Stomach (tissue), 9 donors: ENCODE results near the gene RHCG. TPM values are rescaled to one million over a fixed set of nuclear protein-coding genes. Genes with fewer than 3 reads are reported as not detected.

Experiments
- DNase-seq, 2 donors: peaks; one replicate each; pipeline versions ENCODE4 v3.0.0 to v3.0.0-alpha.2; 2013 to 2019
- H3K27ac ChIP-seq, 5 donors: fragments of 200-600 bp in 4 of 5; sonication (generic) in 4 of 5; one replicate each; pipeline ENCODE4 v1.5.1; 2013 to 2019; ENCODE audit warnings: mild to moderate bottlenecking in 1 of 5, moderate library complexity in 1 of 5
- H3K27me3 ChIP-seq, 3 donors: fragments of 200-600 bp; sonication (generic); one replicate each; pipeline ENCODE4 v1.5.1; 2017 to 2019; ENCODE audit warnings: mixed run types in 1 of 3
- H3K36me3 ChIP-seq, 4 donors: fragments of 200-600 bp; sonication (generic); 1 replicate in 3 of 4; 2 replicates in 1 of 4; pipeline ENCODE4 v1.5.1; 2016 to 2019
- H3K4me1 ChIP-seq, 4 donors: fragments of 200-600 bp; sonication (generic); one replicate each; pipeline ENCODE4 v1.5.1; 2016 to 2019
- H3K4me3 ChIP-seq, 4 donors: fragments of 200-600 bp; sonication (generic) in 3 of 4; one replicate each; pipeline ENCODE4 v1.5.1; 2016 to 2019; ENCODE audit warnings: mild to moderate bottlenecking in 1 of 4
- H3K9me3 ChIP-seq, 4 donors: fragments of 200-600 bp; sonication (generic); one replicate each; pipeline ENCODE4 v1.5.1; 2016 to 2019
- CTCF ChIP-seq, 7 experiments: fragments of 450-650 bp in 4 of 7; fragments of 200-600 bp in 3 of 7; sonication (generic) in 3 of 7; IDR thresholded peaks; one replicate each; pipeline ENCODE4 v1.5.1; 2016 to 2019; ENCODE audit warnings: antibody characterized with exemption in 7 of 7, control low read depth in 2 of 7, mild to moderate bottlenecking in 1 of 7
- EP300 ChIP-seq: sonication (generic); formaldehyde crosslinking; IDR thresholded peaks from one replicate; pipeline ENCODE4 v1.6.1; 2017; ENCODE audit warnings: antibody characterized with exemption
- POLR2A ChIP-seq, 4 donors: fragments of 450-650 bp; IDR thresholded peaks; one replicate each; pipeline ENCODE4 v1.6.1; 2016; ENCODE audit warnings: antibody characterized with exemption in 4 of 4, control low read depth in 2 of 4, mild to moderate bottlenecking in 1 of 4, moderate library complexity in 1 of 4
- POLR2AphosphoS5 ChIP-seq, 3 donors: sonication (generic); formaldehyde crosslinking; IDR thresholded peaks; one replicate each; pipeline ENCODE4 v1.6.1; 2016; ENCODE audit warnings: antibody characterized with exemption in 3 of 3
- WGBS, 5 donors: extraction: QIAGEN DNeasy Blood & Tissue Kit in 3 of 5; methylation state at CpG; one replicate each; pipeline versions ENCODE4 v1.1.5 to v1.1.7; 2013 to 2018; 5-methylcytosine and 5-hydroxymethylcytosine counted together
- intact Hi-C: fragments of 100-400 bp; cut with DNase I; formaldehyde crosslinking; loops from one replicate; pipeline ENCODE4 v1.15.1; 2023; ENCODE audit warnings: low total_unique reads
- polyA plus RNA-seq, 3 donors: library from polyadenylated mRNA; stranded (reverse); fragments of 200-250 nt; gene quantifications; one replicate each; pipeline ENCODE4 v1.2.3, GENCODE V29; 2013
- total RNA-seq, 5 donors: library from RNA; depleted of rRNA; stranded (reverse); fragments of >200 nt; gene quantifications; one replicate each; pipeline versions ENCODE4 v1.1.0 to v1.2.3, GENCODE V29; 2014 to 2016
- donor health status: healthy with polysubstance abuse.
- donor health status: Bipolar disorder and iron deficiency.
- donor health status: healthy.

RHCG gene
- total and polyA plus RNA-seq, 8 donors = 0.19 to 1,120 (median 4.4) TPM; not detected in 2

- Histone ChIP-seq H3K4me1 (peaks cover 0 to 12% (median 10%) of the 10 kb centered on the region in 4 donors), H3K27ac (no peak overlapping the region), H3K9me3 (no peaks in the 10 kb centered on the region), H3K27me3 (peaks cover 0 to 49% (median 0%) of the 10 kb centered on the region in 3 donors), H3K36me3 (no peaks in the 10 kb centered on the region), H3K4me3 (peak overlapping the region in 1 of 4 donors; percentile 55)
- intact Hi-C loops = loop anchor here (5.0 kb wide), 1 partner anchor 68 kb away; no protein-coding TSS in a partner anchor
- 73 to 84% (median 80%) methylated on average over 2 of the region's 2 CpGs for WGBS, 5 donors
- TF ChIP-seq POLR2A (IDR thresholded peaks at IDR 0.05) = no peak
- no peak for TF ChIP-seq CTCF (IDR thresholded peaks at IDR 0.05)
- TF ChIP-seq EP300 = no peak
- TF ChIP-seq POLR2AphosphoS5 (IDR thresholded peaks at IDR 0.05) = no peak
- DNase-seq = no peak
Measured at GRCh38 chr15:89429986-89430385, 66.4 kb downstream of the RHCG start.

GRCh38 chr15:89429023-89429422, 67.4 kb downstream of the RHCG start:
- Histone ChIP-seq H3K9me3 (no peaks in the 10 kb centered on the region), H3K4me1 (peaks cover 0 to 12% (median 10%) of the 10 kb centered on the region in 4 donors), H3K27ac (no peak overlapping the region), H3K36me3 (no peaks in the 10 kb centered on the region), H3K4me3 (no peak overlapping the region), H3K27me3 (peaks cover 0 to 46% (median 0%) of the 10 kb centered on the region in 3 donors)
- intact Hi-C loops = no loop called here
- no peak for DNase-seq
- WGBS, 5 donors = 52 to 72% (median 69%) methylated on average over 1 of the region's 1 CpG
- TF ChIP-seq CTCF (IDR thresholded peaks at IDR 0.05) = no peak
- no peak for TF ChIP-seq POLR2AphosphoS5 (IDR thresholded peaks at IDR 0.05)
- no peak for TF ChIP-seq POLR2A (IDR thresholded peaks at IDR 0.05)
- no peak for TF ChIP-seq EP300

- Histone ChIP-seq H3K9me3 (no peaks in the 10 kb centered on the region), H3K36me3 (no peaks in the 10 kb centered on the region), H3K4me1 (peaks cover 0 to 12% (median 10%) of the 10 kb centered on the region in 4 donors), H3K27ac (no peak overlapping the region), H3K27me3 (peaks cover 0 to 47% (median 0%) of the 10 kb centered on the region in 3 donors), H3K4me3 (no peak overlapping the region)
- 54 to 79% (median 72%) methylated on average over 2 of the region's 2 CpGs for WGBS, 5 donors
- intact Hi-C loops = no loop called here
- no peak for DNase-seq
- no peak for TF ChIP-seq CTCF (IDR thresholded peaks at IDR 0.05)
- no peak for TF ChIP-seq EP300
- TF ChIP-seq POLR2AphosphoS5 (IDR thresholded peaks at IDR 0.05) = no peak
- no peak for TF ChIP-seq POLR2A (IDR thresholded peaks at IDR 0.05)
Measured at GRCh38 chr15:89428246-89428645, 68.1 kb downstream of the RHCG start.

GRCh38 chr15:89426500-89426899, 69.9 kb downstream of the RHCG start:
- no peak for TF ChIP-seq POLR2AphosphoS5 (IDR thresholded peaks at IDR 0.05)
- no peaks in the 10 kb centered on the region for H3K36me3 ChIP-seq
- H3K27me3 ChIP-seq = peaks cover 3 to 46% (median 5%) of the 10 kb centered on the region in 3 donors
- H3K4me3 ChIP-seq = no peak overlapping the region
- H3K4me1 ChIP-seq = peaks cover 0 to 12% (median 10%) of the 10 kb centered on the region in 4 donors
- DNase-seq = no peak
- H3K27ac ChIP-seq = no peak overlapping the region
- H3K9me3 ChIP-seq = no peaks in the 10 kb centered on the region
- 85 to 93% (median 90%) methylated on average over 5 of the region's 5 CpGs for WGBS, 5 donors
- intact Hi-C loops = no loop called here

- DNase-seq = no peak
- intact Hi-C loops = no loop called here
- no peaks in the 10 kb centered on the region for H3K4me1 ChIP-seq
- H3K4me3 ChIP-seq = no peak overlapping the region
- TF ChIP-seq EP300 (no peak), POLR2AphosphoS5 (IDR thresholded peaks at IDR 0.05) (no peak), POLR2A (IDR thresholded peaks at IDR 0.05) (no peak), CTCF (IDR thresholded peaks at IDR 0.05) (no peak)
- H3K27me3 ChIP-seq = peaks cover 11 to 71% (median 29%) of the 10 kb centered on the region in 3 donors
- H3K27ac ChIP-seq = no peak overlapping the region
- H3K9me3 ChIP-seq = no peaks in the 10 kb centered on the region
- 17 to 35% (median 26%) methylated on average over 8 of the region's 8 CpGs for WGBS, 5 donors
- no peaks in the 10 kb centered on the region for H3K36me3 ChIP-seq
Measured at GRCh38 chr15:89423981-89424380, 72.4 kb downstream of the RHCG start.
